Smooth muscle cell (in vitro differentiated cells): ENCODE measurements around the gene KCTD14. TPM values are rescaled to one million over a fixed set of nuclear protein-coding genes. Genes with fewer than 3 reads are reported as not detected.

ENCODE experiments used
- DNase-seq: peaks from one replicate; lab custom pipeline; 2025; ENCODE audit not compliant: unreplicated experiment; lab: John Stamatoyannopoulos, UW
- H2AFZ ChIP-seq: fragments of 200-600 bp; sonication (generic); 2 replicates; pipeline ENCODE4 v1.6.0; 2016; ENCODE audit warnings: antibody characterized with exemption, low read depth, mild to moderate bottlenecking
- H3F3A ChIP-seq: fragments of 200-600 bp; sonication (generic); 2 replicates; pipeline ENCODE4 v1.6.0; 2017; ENCODE audit warnings: antibody characterized with exemption, low read depth
- H3K27ac ChIP-seq: fragments of 200-600 bp; sonication (generic); 2 replicates; pipeline ENCODE4 v1.5.1; 2016; ENCODE audit warnings: low read depth, mild to moderate bottlenecking
- H3K27me3 ChIP-seq: fragments of 200-600 bp; sonication (generic); 2 replicates; pipeline ENCODE4 v1.6.1; 2016; ENCODE audit warnings: low read depth, mild to moderate bottlenecking
- H3K36me3 ChIP-seq: fragments of 200-600 bp; sonication (generic); 2 replicates; pipeline ENCODE4 v1.5.1; 2016; ENCODE audit warnings: low read depth
- H3K4me1 ChIP-seq: fragments of 200-600 bp; sonication (generic); 2 replicates; pipeline ENCODE4 v1.5.1; 2016; ENCODE audit warnings: low read depth
- H3K4me2 ChIP-seq: fragments of 200-600 bp; sonication (generic); 2 replicates; pipeline ENCODE4 v1.6.0; 2016; ENCODE audit warnings: mild to moderate bottlenecking
- H3K4me3 ChIP-seq: fragments of 200-600 bp; sonication (generic); 2 replicates; pipeline ENCODE4 v1.5.1; 2016; ENCODE audit warnings: mild to moderate bottlenecking
- H3K79me2 ChIP-seq: fragments of 200-600 bp; sonication (generic); 2 replicates; pipeline ENCODE4 v1.6.0; 2016; ENCODE audit warnings: low read depth, mild to moderate bottlenecking
- H3K9ac ChIP-seq: fragments of 200-600 bp; sonication (generic); 2 replicates; pipeline ENCODE4 v1.6.0; 2016; ENCODE audit warnings: low read depth
- H3K9me3 ChIP-seq: fragments of 200-600 bp; sonication (generic); replicated peaks from 2 replicates; pipeline ENCODE4 v1.5.1; 2016; ENCODE audit warnings: low read depth
- H4K20me1 ChIP-seq: fragments of 200-600 bp; sonication (generic); 2 replicates; pipeline ENCODE4 v1.6.0; 2016; ENCODE audit warnings: low read depth
- WGBS: methylation state at CpG from one replicate; pipeline ENCODE4 v1.1.7; 2016; ENCODE audit warnings: low lambda C conversion rate; 5-methylcytosine and 5-hydroxymethylcytosine counted together
- polyA plus RNA-seq: library from polyadenylated mRNA; unstranded; fragments of >200 nt; fragmentation: Nextera tagmentation; extraction: Ambion mirVana; gene quantifications from 2 replicates; pipeline ENCODE4 v1.2.1, GENCODE V29; 2016
- total RNA-seq: library from RNA; depleted of rRNA; stranded (reverse); fragments of >200 nt; gene quantifications from 2 replicates; pipeline ENCODE4 v1.2.3, GENCODE V29; 2014
- TF ChIP-seq, protein P1 (sequence below): fragments of 200-600 bp; sonication (generic); IDR thresholded peaks from 2 replicates; pipeline ENCODE4 v1.5.1; 2017; ENCODE audit warnings: borderline replicate concordance, mild to moderate bottlenecking, antibody characterized with exemption; ENCODE audit not compliant: insufficient read depth, poor library complexity, severe bottlenecking

Gene KCTD14
- total and polyA plus RNA-seq, 2 experiments from 2014 or later = 1.5 to 1.7 TPM

DNA sequence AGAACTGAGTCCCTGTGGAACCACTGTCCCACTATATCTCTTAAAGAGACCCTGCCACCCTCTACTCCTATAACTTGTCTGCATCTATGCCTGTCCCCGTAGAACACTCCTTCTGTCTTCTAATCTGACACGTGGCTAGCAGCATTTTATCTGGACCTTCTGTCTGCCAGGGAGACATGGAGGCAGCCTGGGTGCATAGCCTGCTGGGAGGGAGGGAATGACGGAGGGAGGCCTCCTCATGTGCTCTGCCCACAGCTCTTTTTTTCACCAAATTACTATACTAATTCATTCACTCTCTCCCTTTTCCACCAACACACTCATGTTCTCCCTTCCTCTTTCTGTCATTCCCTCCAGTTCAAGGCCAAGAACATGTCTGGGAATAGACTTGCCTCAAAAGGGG is 33.0 kb upstream of the KCTD14 start:
- no peak overlapping the region for H3K27ac ChIP-seq
- H3K4me1 ChIP-seq = peaks cover 4% of the 10 kb centered on the region
- no peaks in the 10 kb centered on the region for H3K9me3 ChIP-seq
- no peak overlapping the region for H3K4me2 ChIP-seq
- no peak overlapping the region for H3K9ac ChIP-seq
- DNase-seq = no peak
- no peak overlapping the region for H2AFZ ChIP-seq
- WGBS = 62% methylated on average over 3 of the region's 3 CpGs
- no peak overlapping the region for H3K4me3 ChIP-seq
- TF ChIP-seq, protein P1, sequence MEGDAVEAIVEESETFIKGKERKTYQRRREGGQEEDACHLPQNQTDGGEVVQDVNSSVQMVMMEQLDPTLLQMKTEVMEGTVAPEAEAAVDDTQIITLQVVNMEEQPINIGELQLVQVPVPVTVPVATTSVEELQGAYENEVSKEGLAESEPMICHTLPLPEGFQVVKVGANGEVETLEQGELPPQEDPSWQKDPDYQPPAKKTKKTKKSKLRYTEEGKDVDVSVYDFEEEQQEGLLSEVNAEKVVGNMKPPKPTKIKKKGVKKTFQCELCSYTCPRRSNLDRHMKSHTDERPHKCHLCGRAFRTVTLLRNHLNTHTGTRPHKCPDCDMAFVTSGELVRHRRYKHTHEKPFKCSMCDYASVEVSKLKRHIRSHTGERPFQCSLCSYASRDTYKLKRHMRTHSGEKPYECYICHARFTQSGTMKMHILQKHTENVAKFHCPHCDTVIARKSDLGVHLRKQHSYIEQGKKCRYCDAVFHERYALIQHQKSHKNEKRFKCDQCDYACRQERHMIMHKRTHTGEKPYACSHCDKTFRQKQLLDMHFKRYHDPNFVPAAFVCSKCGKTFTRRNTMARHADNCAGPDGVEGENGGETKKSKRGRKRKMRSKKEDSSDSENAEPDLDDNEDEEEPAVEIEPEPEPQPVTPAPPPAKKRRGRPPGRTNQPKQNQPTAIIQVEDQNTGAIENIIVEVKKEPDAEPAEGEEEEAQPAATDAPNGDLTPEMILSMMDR = no peak
- H3K36me3 ChIP-seq = no peaks in the 10 kb centered on the region
- no peaks in the 10 kb centered on the region for H4K20me1 ChIP-seq
- peaks cover 4% of the 10 kb centered on the region for H3F3A ChIP-seq
- no peaks in the 10 kb centered on the region for H3K79me2 ChIP-seq
- H3K27me3 ChIP-seq = no peaks in the 10 kb centered on the region

DNA sequence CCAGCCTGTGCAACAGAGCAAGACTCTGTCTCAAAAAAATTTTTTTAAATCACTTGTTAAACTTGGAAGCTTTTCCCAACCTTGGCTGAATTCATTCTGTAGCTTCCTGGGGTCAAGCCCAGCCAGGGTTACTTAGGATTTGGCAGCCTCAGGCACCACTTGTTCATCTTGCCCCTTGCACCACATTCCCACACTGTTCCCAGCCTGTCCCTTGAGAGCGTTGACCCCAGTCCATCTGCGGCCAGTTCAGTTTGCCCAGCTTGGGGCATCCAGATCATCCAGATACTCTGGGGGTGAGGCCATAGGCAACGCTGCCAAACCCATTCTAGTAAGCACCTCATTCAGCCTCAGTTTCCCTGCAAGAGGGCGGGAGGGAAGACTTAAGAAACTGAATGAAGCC is 31.9 kb upstream of the KCTD14 start:
- Histone ChIP-seq H3F3A (peaks cover 7% of the 10 kb centered on the region), H3K4me3 (no peak overlapping the region), H3K27ac (no peak overlapping the region), H3K4me1 (peaks cover 9% of the 10 kb centered on the region), H3K36me3 (no peaks in the 10 kb centered on the region), H3K27me3 (no peaks in the 10 kb centered on the region), H3K4me2 (no peak overlapping the region), H3K9ac (no peak overlapping the region), H3K9me3 (no peaks in the 10 kb centered on the region), H2AFZ (no peak overlapping the region), H3K79me2 (no peaks in the 10 kb centered on the region), H4K20me1 (no peaks in the 10 kb centered on the region)
- WGBS = 97% methylated on average over 4 of the region's 4 CpGs
- TF ChIP-seq, protein P1 = no peak
- no peak for DNase-seq

DNA sequence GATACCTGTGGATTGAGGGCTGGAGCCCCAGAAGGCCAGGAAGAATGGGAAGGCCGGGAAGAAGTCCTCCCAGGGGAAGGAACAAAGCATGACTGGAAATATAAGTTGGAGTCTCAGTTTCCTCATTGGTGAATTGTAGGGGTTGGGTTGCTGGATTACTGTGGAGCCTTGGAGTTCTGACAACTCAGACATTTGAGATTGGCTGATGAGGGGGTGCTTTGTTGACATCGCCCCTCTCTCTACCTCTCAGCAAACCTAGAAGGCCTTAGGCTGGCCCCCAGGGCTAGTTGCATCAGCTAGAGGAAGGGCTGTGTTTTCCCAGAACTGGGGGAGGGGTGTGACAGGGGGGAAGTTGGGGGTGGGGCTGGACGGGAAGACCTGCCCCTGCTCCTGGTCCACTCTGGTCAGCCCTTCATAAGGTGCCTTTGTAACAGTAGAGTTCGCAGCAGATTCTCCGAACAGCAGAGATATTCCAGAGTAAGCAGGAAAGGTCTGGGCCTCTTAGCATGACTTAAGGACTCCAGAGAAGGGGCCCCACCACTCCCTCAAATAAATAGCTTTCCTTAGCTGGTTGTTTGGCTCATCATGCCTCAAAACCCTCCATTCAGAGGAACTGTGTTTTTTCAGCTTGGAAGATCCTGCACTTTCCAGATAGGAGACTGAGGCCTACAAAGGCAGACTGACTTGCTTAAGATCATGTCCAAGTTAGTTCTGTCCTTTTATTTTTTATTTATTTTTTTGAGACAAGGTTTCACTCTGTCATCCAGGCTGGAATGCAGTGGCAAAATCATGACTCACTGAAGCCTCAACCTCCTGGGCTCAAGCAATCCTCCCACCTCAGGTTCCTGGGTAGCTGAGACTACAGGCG is 28.1 kb upstream of the KCTD14 start:
- peak overlapping the region; percentile 74 for H3K9ac ChIP-seq

More for the DNA sequence above, 28.1 kb upstream of the KCTD14 start:
- whole genome bisulfite sequencing = 43% methylated on average over 6 of the region's 6 CpGs
- no peaks in the 10 kb centered on the region for H3K27me3 ChIP-seq
- peak overlapping the region; percentile 98 for H3K27ac ChIP-seq
- peaks cover 9% of the 10 kb centered on the region for H3K4me1 ChIP-seq
- H4K20me1 ChIP-seq = no peaks in the 10 kb centered on the region
- H3F3A ChIP-seq = peaks cover 7% of the 10 kb centered on the region
- H3K4me3 ChIP-seq = no peak overlapping the region
- no peaks in the 10 kb centered on the region for H3K9me3 ChIP-seq
- no peak for DNase-seq
- peak overlapping the region; percentile 76 for H3K4me2 ChIP-seq
- H3K79me2 ChIP-seq = no peaks in the 10 kb centered on the region
- no peaks in the 10 kb centered on the region for H3K36me3 ChIP-seq
- TF ChIP-seq, protein P1 = no peak
- H2AFZ ChIP-seq = peak overlapping the region; percentile 91
